ENCODE measurements around the gene JADE1.

JADE1 gene

DNA sequence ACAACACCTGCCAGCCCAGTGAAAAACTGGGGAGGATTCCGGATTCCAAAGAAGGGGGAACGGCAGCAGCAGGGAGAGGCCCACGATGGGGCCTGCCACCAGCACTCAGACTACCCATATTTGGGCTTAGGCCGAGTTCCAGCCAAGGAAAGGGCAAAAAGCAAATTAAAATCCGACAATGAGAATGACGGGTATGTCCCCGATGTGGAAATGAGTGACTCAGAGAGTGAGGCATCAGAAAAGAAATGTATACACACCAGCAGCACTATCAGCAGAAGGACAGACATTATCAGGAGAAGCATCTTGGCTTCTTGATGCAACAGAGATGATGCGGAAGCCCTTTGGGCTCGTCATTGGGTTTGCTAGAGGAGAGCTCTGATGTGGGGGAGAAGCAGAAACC lies 62.4 kb downstream of the JADE1 start:
- peaks cover 32% of the 10 kb centered on the region; the same call in 1 of the 2 replicates for H3K36me3 ChIP-seq (ENCODE audit: control insufficient read depth, insufficient read depth, low read length)

DNA sequence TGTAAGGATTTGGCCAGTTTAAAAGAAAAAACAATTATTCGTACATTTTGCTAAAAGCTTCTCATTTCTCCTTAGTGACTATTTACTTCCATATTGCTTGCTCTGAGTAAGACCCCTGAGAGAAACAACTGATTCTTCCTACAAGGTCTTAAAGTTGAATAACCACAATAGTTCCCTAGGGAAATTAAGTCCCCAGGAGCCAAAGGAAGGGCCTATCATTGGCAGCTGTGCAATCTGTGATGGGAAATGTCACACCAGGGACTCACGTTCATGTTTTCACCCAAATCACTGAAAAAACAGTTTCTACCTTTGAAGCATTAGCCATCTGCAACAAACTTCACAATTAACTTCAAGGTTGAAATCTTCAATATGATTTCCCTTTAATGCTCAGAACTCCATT lies 66.7 kb downstream of the JADE1 start:
- Histone ChIP-seq H3K4me3 (ENCODE audit: low read length) (no peak overlapping the region), H3K9me3 (ENCODE audit: control insufficient read depth, insufficient read depth, low read length) (no peaks in the 10 kb centered on the region), H3K36me3 (ENCODE audit: control insufficient read depth, insufficient read depth, low read length) (peaks cover 9% of the 10 kb centered on the region; the same call in 1 of the 2 replicates), H3K4me1 (ENCODE audit: control insufficient read depth, insufficient read depth, low read length) (0 out of 2 replicates have a peak, but pooled peaks cover 1% of the 10 kb centered on the region), H3K27me3 (ENCODE audit: control insufficient read depth, insufficient read depth, low read length) (no peaks in the 10 kb centered on the region), H3K27ac (ENCODE audit: low read length) (no peak overlapping the region)
- DNase-seq (ENCODE audit: low read depth, low spot score): no peak
- WGBS (ENCODE audit: insufficient coverage, insufficient read length): no CpG with 5 or more reads among the region's 2 CpGs

More for the DNA sequence above, 62.4 kb downstream of the JADE1 start:
- Histone ChIP-seq H3K4me1 (ENCODE audit: control insufficient read depth, insufficient read depth, low read length) (0 out of 2 replicates have a peak, but pooled peaks cover 1% of the 10 kb centered on the region), H3K9me3 (ENCODE audit: control insufficient read depth, insufficient read depth, low read length) (no peaks in the 10 kb centered on the region), H3K27me3 (ENCODE audit: control insufficient read depth, insufficient read depth, low read length) (no peaks in the 10 kb centered on the region), H3K4me3 (ENCODE audit: low read length) (no peak overlapping the region), H3K27ac (ENCODE audit: low read length) (no peak overlapping the region)
- WGBS (ENCODE audit: insufficient coverage, insufficient read length): no CpG with 5 or more reads among the region's 9 CpGs
- DNase-seq (ENCODE audit: low read depth, low spot score): no peak

DNA sequence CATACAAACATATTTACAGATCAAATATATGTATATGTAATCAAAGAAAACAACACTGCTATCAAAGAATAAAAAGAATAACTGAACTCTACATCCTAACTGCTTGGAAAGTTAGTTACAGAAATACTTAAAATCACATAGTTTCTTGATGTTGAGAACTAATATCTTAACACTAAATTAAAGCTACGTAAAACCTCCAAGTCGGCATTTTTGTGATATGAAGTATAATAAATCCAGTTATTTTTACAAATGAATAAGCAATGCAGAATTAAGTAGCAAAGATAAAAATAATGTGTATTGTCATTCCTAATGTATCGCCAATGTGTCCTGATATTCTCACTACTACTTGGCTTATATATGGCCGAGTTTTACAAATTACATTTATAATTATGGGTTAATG lies 68.4 kb downstream of the JADE1 start:
- H3K9me3 ChIP-seq (ENCODE audit: control insufficient read depth, insufficient read depth, low read length): no peaks in the 10 kb centered on the region
- no peaks in the 10 kb centered on the region for H3K27me3 ChIP-seq (ENCODE audit: control insufficient read depth, insufficient read depth, low read length)
- H3K27ac ChIP-seq (ENCODE audit: low read length): no peak overlapping the region
- H3K4me1 ChIP-seq (ENCODE audit: control insufficient read depth, insufficient read depth, low read length): 0 out of 2 replicates have a peak, but pooled peaks cover under 1% of the 10 kb centered on the region
- WGBS (ENCODE audit: insufficient coverage, insufficient read length): no CpG with 5 or more reads among the region's 4 CpGs
- H3K4me3 ChIP-seq (ENCODE audit: low read length): no peak overlapping the region
- no peaks in the 10 kb centered on the region; the same call in 1 of the 2 replicates for H3K36me3 ChIP-seq (ENCODE audit: control insufficient read depth, insufficient read depth, low read length)
- no peak for DNase-seq (ENCODE audit: low read depth, low spot score)

DNA sequence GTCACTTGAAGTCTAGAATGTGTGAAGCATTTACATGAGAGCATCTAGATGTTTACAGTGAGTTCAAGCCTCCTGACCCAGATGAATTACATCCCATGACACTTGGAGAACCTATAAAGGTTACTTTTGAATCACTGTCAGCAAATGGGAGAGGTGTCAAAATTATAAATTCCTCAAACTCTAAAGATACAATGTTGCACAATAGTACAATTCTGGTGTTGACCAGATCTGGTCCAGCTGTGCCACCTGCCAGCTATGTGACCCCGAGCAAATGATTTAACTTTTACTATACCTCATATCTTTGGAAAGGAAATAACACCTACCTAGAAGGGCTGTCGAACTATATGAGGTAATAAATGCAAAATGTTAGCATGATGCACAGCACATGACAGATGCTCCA lies 69.8 kb downstream of the JADE1 start:
- H3K4me1 ChIP-seq (ENCODE audit: control insufficient read depth, insufficient read depth, low read length): no peaks in the 10 kb centered on the region
- no peaks in the 10 kb centered on the region for H3K27me3 ChIP-seq (ENCODE audit: control insufficient read depth, insufficient read depth, low read length)
- DNase-seq (ENCODE audit: low read depth, low spot score): no peak
- no peak overlapping the region for H3K4me3 ChIP-seq (ENCODE audit: low read length)
- no peak overlapping the region for H3K27ac ChIP-seq (ENCODE audit: low read length)
- no CpG with 5 or more reads among the region's 2 CpGs for WGBS (ENCODE audit: insufficient coverage, insufficient read length)
- H3K9me3 ChIP-seq (ENCODE audit: control insufficient read depth, insufficient read depth, low read length): no peaks in the 10 kb centered on the region
- H3K36me3 ChIP-seq (ENCODE audit: control insufficient read depth, insufficient read depth, low read length): no peaks in the 10 kb centered on the region

DNA sequence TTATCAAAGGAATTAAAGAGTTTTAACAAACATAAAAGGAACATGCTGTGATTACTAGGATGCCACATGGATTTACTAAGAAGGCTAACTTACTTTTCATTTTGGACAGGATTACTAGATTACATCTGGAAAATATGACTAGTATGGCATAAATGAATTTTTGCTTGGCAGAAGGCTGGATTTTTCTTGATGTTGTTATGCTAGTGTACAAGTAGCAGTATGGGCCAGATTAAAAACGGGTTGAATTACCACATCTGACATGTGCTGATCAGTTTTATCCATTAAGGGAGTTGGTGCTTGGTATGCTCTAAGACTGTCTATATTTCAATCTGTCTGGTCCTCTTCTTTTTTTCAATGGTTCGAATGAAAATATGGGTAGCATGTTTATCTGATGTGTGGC lies 70.5 kb downstream of the JADE1 start:
- Histone ChIP-seq H3K27me3 (ENCODE audit: control insufficient read depth, insufficient read depth, low read length) (no peaks in the 10 kb centered on the region), H3K4me1 (ENCODE audit: control insufficient read depth, insufficient read depth, low read length) (no peaks in the 10 kb centered on the region), H3K36me3 (ENCODE audit: control insufficient read depth, insufficient read depth, low read length) (no peaks in the 10 kb centered on the region), H3K27ac (ENCODE audit: low read length) (no peak overlapping the region), H3K4me3 (ENCODE audit: low read length) (no peak overlapping the region), H3K9me3 (ENCODE audit: control insufficient read depth, insufficient read depth, low read length) (no peaks in the 10 kb centered on the region)
- no peak for DNase-seq (ENCODE audit: low read depth, low spot score)
- WGBS (ENCODE audit: insufficient coverage, insufficient read length): no CpG with 5 or more reads among the region's 2 CpGs

DNA sequence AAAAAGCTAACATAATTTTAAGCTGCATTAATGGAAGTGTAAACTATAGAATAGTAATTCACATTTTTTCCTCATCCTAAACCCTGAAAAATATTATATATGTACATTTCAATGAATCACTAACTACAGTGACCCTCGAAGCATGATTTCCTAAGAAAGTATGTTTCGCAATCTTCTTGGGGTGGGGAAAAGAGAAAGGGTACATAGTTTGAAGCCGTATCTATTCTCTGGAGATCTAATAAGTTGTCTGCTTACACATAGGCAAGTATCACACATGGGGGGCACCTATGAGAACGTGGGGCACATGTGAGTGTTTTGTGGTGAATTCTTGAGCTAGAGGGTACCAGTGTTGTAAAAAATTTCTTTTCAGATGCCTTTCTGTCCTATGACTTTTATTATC lies 71.2 kb downstream of the JADE1 start:
- Histone ChIP-seq H3K36me3 (ENCODE audit: control insufficient read depth, insufficient read depth, low read length) (no peaks in the 10 kb centered on the region), H3K4me3 (ENCODE audit: low read length) (no peak overlapping the region), H3K4me1 (ENCODE audit: control insufficient read depth, insufficient read depth, low read length) (no peaks in the 10 kb centered on the region), H3K27ac (ENCODE audit: low read length) (no peak overlapping the region), H3K27me3 (ENCODE audit: control insufficient read depth, insufficient read depth, low read length) (no peaks in the 10 kb centered on the region), H3K9me3 (ENCODE audit: control insufficient read depth, insufficient read depth, low read length) (no peaks in the 10 kb centered on the region)
- no peak for DNase-seq (ENCODE audit: low read depth, low spot score)
- WGBS (ENCODE audit: insufficient coverage, insufficient read length): no CpG with 5 or more reads among the region's 4 CpGs

DNA sequence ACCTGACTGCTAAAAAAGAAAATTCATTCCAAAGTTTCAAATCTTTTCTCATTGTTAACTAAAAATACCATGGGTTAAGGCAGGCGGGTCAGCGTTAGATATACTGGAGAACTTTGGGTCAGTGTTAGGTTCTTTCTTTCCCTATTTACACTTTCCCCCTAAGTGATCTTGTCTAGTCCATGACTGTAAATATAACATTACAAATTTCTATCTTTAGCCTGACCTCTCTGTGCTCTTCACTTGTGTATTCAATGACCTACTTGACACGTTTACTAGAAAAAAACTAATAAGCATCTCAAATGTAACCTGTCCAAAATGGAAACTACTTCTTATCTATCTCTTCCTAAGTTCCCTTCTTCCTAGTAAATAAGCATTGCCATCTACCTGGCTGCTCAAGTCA lies 95.3 kb downstream of the JADE1 start:
- WGBS (ENCODE audit: insufficient coverage, insufficient read length): no CpG with 5 or more reads among the region's 3 CpGs
- Histone ChIP-seq H3K9me3 (ENCODE audit: control insufficient read depth, insufficient read depth, low read length) (no peaks in the 10 kb centered on the region), H3K4me3 (ENCODE audit: low read length) (no peak overlapping the region), H3K4me1 (ENCODE audit: control insufficient read depth, insufficient read depth, low read length) (no peaks in the 10 kb centered on the region), H3K27me3 (ENCODE audit: control insufficient read depth, insufficient read depth, low read length) (no peaks in the 10 kb centered on the region), H3K27ac (ENCODE audit: low read length) (no peak overlapping the region), H3K36me3 (ENCODE audit: control insufficient read depth, insufficient read depth, low read length) (no peaks in the 10 kb centered on the region)
- no peak for DNase-seq (ENCODE audit: low read depth, low spot score)

DNA sequence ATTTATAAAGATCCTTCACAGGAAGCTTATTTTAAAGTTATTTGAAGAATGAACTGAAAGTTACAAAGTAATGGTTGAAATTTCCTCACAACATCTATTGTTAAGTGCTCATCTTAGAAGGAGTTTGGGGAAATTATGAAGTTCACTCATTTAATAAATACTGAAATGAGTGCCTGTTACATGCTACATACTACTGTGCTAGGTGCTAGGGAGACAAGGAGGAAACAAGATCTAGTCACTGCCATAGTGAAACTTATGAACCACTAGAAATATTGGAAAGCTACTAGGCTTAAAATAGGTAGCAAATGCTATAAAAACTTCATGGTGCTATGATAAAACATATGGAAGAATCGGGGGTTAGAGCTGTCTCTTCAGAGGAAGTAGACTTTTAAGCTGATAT lies 97.1 kb downstream of the JADE1 start:
- no CpG with 5 or more reads among the region's 1 CpG for WGBS (ENCODE audit: insufficient coverage, insufficient read length)
- H3K4me3 ChIP-seq (ENCODE audit: low read length): no peak overlapping the region
- no peak for DNase-seq (ENCODE audit: low read depth, low spot score)
- H3K4me1 ChIP-seq (ENCODE audit: control insufficient read depth, insufficient read depth, low read length): no peaks in the 10 kb centered on the region
- no peaks in the 10 kb centered on the region for H3K27me3 ChIP-seq (ENCODE audit: control insufficient read depth, insufficient read depth, low read length)
- no peaks in the 10 kb centered on the region for H3K36me3 ChIP-seq (ENCODE audit: control insufficient read depth, insufficient read depth, low read length)
- no peaks in the 10 kb centered on the region for H3K9me3 ChIP-seq (ENCODE audit: control insufficient read depth, insufficient read depth, low read length)
- H3K27ac ChIP-seq (ENCODE audit: low read length): no peak overlapping the region

DNA sequence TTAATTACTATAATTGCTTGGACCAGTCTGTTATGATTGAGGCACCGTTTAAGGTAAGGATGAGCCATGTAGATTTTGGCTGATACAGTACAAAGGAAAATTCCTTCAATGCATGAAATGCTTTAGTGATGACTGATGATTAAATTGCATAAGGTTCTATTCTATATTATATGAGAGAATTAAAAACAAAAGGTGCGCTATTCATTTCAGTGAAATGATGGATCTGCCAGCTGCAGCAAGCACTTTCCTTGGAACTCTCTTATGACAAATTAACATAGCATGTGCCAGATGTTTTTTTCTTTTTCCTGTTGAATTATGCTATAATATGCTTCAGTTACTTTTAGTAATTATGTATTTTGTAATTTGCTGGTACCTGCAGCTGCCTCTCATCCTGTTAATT lies 98.5 kb downstream of the JADE1 start:
- H3K9me3 ChIP-seq (ENCODE audit: control insufficient read depth, insufficient read depth, low read length): no peaks in the 10 kb centered on the region
- no peaks in the 10 kb centered on the region for H3K27me3 ChIP-seq (ENCODE audit: control insufficient read depth, insufficient read depth, low read length)
- H3K4me1 ChIP-seq (ENCODE audit: control insufficient read depth, insufficient read depth, low read length): no peaks in the 10 kb centered on the region
- no peak overlapping the region for H3K27ac ChIP-seq (ENCODE audit: low read length)
- no peak overlapping the region for H3K4me3 ChIP-seq (ENCODE audit: low read length)
- H3K36me3 ChIP-seq (ENCODE audit: control insufficient read depth, insufficient read depth, low read length): no peaks in the 10 kb centered on the region
- WGBS (ENCODE audit: insufficient coverage, insufficient read length): no CpG with 5 or more reads among the region's 2 CpGs
- DNase-seq (ENCODE audit: low read depth, low spot score): no peak

DNA sequence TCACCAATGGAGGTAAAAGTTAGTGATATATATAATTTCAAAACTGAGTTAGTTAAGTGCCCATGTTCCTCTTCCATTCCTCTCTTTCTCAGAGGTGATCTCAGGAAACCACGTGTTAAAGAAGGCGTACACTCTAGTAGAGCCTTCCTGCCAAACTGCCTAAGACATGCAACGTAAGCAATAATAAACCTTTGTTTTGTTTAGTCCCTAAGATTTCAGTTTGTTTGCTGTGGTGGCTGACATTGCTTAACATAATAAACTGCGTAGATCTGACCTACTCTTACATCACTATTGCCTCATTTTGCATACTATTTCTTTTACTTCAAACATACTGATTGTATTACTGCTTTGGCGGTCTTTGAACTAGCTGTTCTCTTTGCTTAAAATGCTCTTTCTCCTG lies 99.2 kb downstream of the JADE1 start:
- no peaks in the 10 kb centered on the region for H3K36me3 ChIP-seq (ENCODE audit: control insufficient read depth, insufficient read depth, low read length)
- H3K27me3 ChIP-seq (ENCODE audit: control insufficient read depth, insufficient read depth, low read length): no peaks in the 10 kb centered on the region
- no peaks in the 10 kb centered on the region for H3K9me3 ChIP-seq (ENCODE audit: control insufficient read depth, insufficient read depth, low read length)
- H3K4me3 ChIP-seq (ENCODE audit: low read length): no peak overlapping the region
- no peak for DNase-seq (ENCODE audit: low read depth, low spot score)
- no peak overlapping the region for H3K27ac ChIP-seq (ENCODE audit: low read length)
- no CpG with 5 or more reads among the region's 5 CpGs for WGBS (ENCODE audit: insufficient coverage, insufficient read length)
- H3K4me1 ChIP-seq (ENCODE audit: control insufficient read depth, insufficient read depth, low read length): no peaks in the 10 kb centered on the region

DNA sequence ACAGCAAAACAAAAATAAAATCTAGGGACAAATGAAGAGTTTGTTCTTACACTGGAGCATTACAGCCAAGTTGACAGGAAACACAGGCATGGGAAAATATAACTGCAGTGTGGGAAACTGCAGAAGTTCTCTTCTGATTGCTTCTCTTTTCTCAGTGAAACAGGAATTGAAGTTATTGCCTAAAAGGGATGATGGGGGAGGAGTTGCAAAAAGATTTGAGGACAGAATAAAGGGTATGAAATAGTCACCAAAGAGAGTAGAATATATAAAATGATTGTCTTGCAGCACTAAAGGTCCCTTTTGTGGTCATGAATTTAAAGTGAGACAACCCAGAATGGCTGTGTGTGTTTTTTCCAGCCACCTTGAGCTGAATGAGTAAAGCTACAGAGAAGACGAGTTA lies 103.7 kb downstream of the JADE1 start:
- H3K4me1 ChIP-seq (ENCODE audit: control insufficient read depth, insufficient read depth, low read length): no peaks in the 10 kb centered on the region
- WGBS (ENCODE audit: insufficient coverage, insufficient read length): no CpG with 5 or more reads among the region's 1 CpG

More for the DNA sequence above, 103.7 kb downstream of the JADE1 start:
- no peak for DNase-seq (ENCODE audit: low read depth, low spot score)
- Histone ChIP-seq H3K9me3 (ENCODE audit: control insufficient read depth, insufficient read depth, low read length) (no peaks in the 10 kb centered on the region), H3K36me3 (ENCODE audit: control insufficient read depth, insufficient read depth, low read length) (no peaks in the 10 kb centered on the region), H3K4me3 (ENCODE audit: low read length) (no peak overlapping the region), H3K27ac (ENCODE audit: low read length) (no peak overlapping the region), H3K27me3 (ENCODE audit: control insufficient read depth, insufficient read depth, low read length) (no peaks in the 10 kb centered on the region)
